Measurements from ENCODE around the gene RAB8B. TPM values are rescaled to one million over a fixed set of nuclear protein-coding genes. Genes with fewer than 3 reads are reported as not detected.
A peak's percentile ranks its signal among the peaks of the same experiment; 100 is the strongest.

Gene RAB8B
- total and polyA plus RNA-seq, 10 of the 15 experiments (the other 5 are each of a cell fraction or from before 2014, with no cell fraction given), result 17.8 to 104 (median 65.1) TPM

- DNase-seq (ENCODE audit: low read depth, low spot score), result peak; percentile 50
- Histone ChIP-seq H3K27me3 (replicated peaks in 1 of 2; ENCODE audit: control insufficient read depth in 2 of 2, insufficient read depth in 2 of 2, low read length in 1 of 2) (no peaks in the 10 kb centered on the region), H3K9me3 (replicated peaks; ENCODE audit: control insufficient read depth, insufficient read depth, low read length) (peaks cover 5% of the 10 kb centered on the region; the same call in 2 of the 3 replicates), H3K36me3 (ENCODE audit: control insufficient read depth in 2 of 2, insufficient read depth in 2 of 2, low read length in 1 of 2) (peaks cover 0 to 4% of the 10 kb centered on the region in 2 experiments; a peak in 1 of 4 replicates), H3K4me2 (ENCODE audit: control insufficient read depth, insufficient read depth) (no peak overlapping the region; the same call in 1 of the 2 replicates), H3K79me2 (ENCODE audit: control insufficient read depth, insufficient read depth, low read length) (peaks cover 48% of the 10 kb centered on the region), H3K9ac (ENCODE audit: control insufficient read depth, insufficient read depth, low read length) (no peak overlapping the region), H3K4me1 (ENCODE audit: control insufficient read depth, insufficient read depth, low read length) (peaks cover 18% of the 10 kb centered on the region), H4K20me1 (ENCODE audit: control insufficient read depth, insufficient read depth) (no peaks in the 10 kb centered on the region), H2AFZ (ENCODE audit: control insufficient read depth, low read depth, low read length) (no peak overlapping the region), H3K4me3 (no peak overlapping the region), H3K27ac (ENCODE audit: control insufficient read depth, insufficient read depth) (no peak overlapping the region)
- BruUV-seq (replicated peaks), result no TSS peak
- intact Hi-C loops (cut with micrococcal nuclease; ENCODE audit: unreplicated experiment) (loop anchor here (5.0 kb wide), 1 partner anchor 46 kb away; no protein-coding TSS in a partner anchor), in situ Hi-C loops (cut with MboI) (no loop called here)
- ChIA-PET SMC1A (ENCODE audit: uncharacterized antibody, unreplicated experiment) (interaction anchor here (0.7 to 4.7 kb wide), 18 partner anchors 9 to 192 kb away, joined by 3 to 60 read pairs (median 6); partner anchors contain the start of gene RPS27L), POLR2A (interaction anchor here (0.6 to 2.8 kb wide), 9 partner anchors 8 to 76 kb away, joined by 3 to 14 read pairs (median 3); no protein-coding TSS in a partner anchor), CTCF (interaction anchor here (0.6 to 2.1 kb wide), 14 partner anchors 9 to 191 kb away, joined by 3 to 6 read pairs (median 4); no protein-coding TSS in a partner anchor), RAD21 (ENCODE audit: unreplicated experiment) (interaction anchor here (0.7 to 2.0 kb wide), 9 partner anchors 9 to 144 kb away, joined by 3 to 19 read pairs (median 4); partner anchors contain the start of gene RPS27L)
- ATAC-seq, result peak; percentile 95
- peak; percentile 61 for FAIRE-seq
- 29% methylated on average over 1 of the region's 1 CpG for WGBS (ENCODE audit: insufficient coverage, insufficient replicate concordance, low lambda C conversion rate, missing lambda C conversion rate)
- TF ChIP-seq WRNIP1 (IDR thresholded peaks at IDR 0.05; ENCODE audit: borderline replicate concordance, low read depth, low read length), result no peak
- no peak for TF ChIP-seq RAD51 (IDR thresholded peaks at IDR 0.05)
- TF ChIP-seq TBL1XR1 (IDR thresholded peaks at IDR 0.05; ENCODE audit: low read depth, low read length), result no peak
- peak; percentile 76 for TF ChIP-seq EED (IDR thresholded peaks at IDR 0.05; ENCODE audit: low read depth)
- TF ChIP-seq DPF2 (IDR thresholded peaks at IDR 0.05), result peak; percentile 44; the same call in 1 of the 2 replicates
- peak; percentile 77 for TF ChIP-seq RUNX3 (IDR thresholded peaks at IDR 0.05; ENCODE audit: low read length)
- no peak for TF ChIP-seq TCF12 (IDR thresholded peaks at IDR 0.05; ENCODE audit: low read depth, low read length)
- no peak for TF ChIP-seq NR2C2 (IDR thresholded peaks at IDR 0.05; ENCODE audit: borderline replicate concordance, control insufficient read depth, insufficient read length, low read depth)
- TF ChIP-seq ETV6 (conservative IDR thresholded peaks at IDR 0.05 in 1 of 2, IDR thresholded peaks at IDR 0.05 in 1 of 2; ENCODE audit: borderline replicate concordance in 1 of 2, low read depth in 1 of 2), result peak in 1 of 2 experiments; percentile 67; a peak in 1 of 4 replicates
- no peak for TF ChIP-seq STAT3 (IDR thresholded peaks at IDR 0.05; ENCODE audit: low read depth, low read length)
- no peak for TF ChIP-seq BMI1 (IDR thresholded peaks at IDR 0.05; ENCODE audit: borderline replicate concordance)
- no peak for TF ChIP-seq IRF5 (IDR thresholded peaks at IDR 0.05; ENCODE audit: borderline replicate concordance)
- no peak for TF ChIP-seq MEF2A (IDR thresholded peaks at IDR 0.05; ENCODE audit: insufficient read depth, low read depth, low read length)
- no peak for TF ChIP-seq CBFB (IDR thresholded peaks at IDR 0.05; ENCODE audit: low read depth)
- TF ChIP-seq NFIC (IDR thresholded peaks at IDR 0.05; ENCODE audit: low read depth, low read length), result peak; percentile 41; the same call in 1 of the 2 replicates
- no peak for TF ChIP-seq KLF5 (IDR thresholded peaks at IDR 0.05; ENCODE audit: partially characterized antibody)
- TF ChIP-seq IKZF2 (IDR thresholded peaks at IDR 0.05), result peak; percentile 65 to 72; a peak in 3 of 4 replicates
- TF ChIP-seq CUX1 (IDR thresholded peaks at IDR 0.05; ENCODE audit: insufficient replicate concordance, low read depth, low read length), result no peak
- no peak for TF ChIP-seq KAT2A (conservative IDR thresholded peaks at IDR 0.05; ENCODE audit: control insufficient read depth, low read depth, low read length)
Observed at GRCh38 chr15:63238796-63239195, 49.4 kb downstream of the RAB8B start.

Data from GM12878 (cell line).